Loucy (cell line): ENCODE measurements around the gene LIN52.

Source experiments
- EZH2phosphoT487 ChIP-seq: fragments of 200-600 bp; IDR thresholded peaks from 2 replicates; pipeline ENCODE4 v1.6.1; 2018; ENCODE audit warnings: antibody characterized with exemption, mild to moderate bottlenecking, moderate library complexity, borderline replicate concordance
- TF ChIP-seq, protein P1 (sequence below): fragments of 200-600 bp; sonication (generic); conservative IDR thresholded peaks from 2 replicates; pipeline ENCODE4 v1.5.1; 2014; ENCODE audit warnings: mild to moderate bottlenecking, antibody characterized with exemption, low read length

DNA sequence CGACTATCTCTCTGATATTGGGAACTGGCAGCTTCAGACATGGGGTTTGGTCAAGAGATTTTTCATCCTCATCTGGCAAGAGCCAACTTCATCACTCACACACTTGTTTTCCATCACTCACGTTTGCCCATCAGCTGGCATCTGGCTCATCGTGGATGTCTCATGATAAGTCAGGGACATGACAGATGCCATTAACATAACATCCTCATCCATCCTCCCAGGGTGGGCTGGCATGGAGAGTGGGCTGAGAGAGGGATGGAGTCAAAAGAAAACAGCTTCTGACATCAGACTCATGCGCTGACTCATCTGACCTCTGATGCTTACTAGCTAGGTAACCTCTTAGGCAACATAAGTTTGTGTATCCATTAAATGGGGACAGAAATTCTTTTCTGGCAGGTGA, 152.7 kb downstream of the LIN52 start:
- TF ChIP-seq, protein P1, sequence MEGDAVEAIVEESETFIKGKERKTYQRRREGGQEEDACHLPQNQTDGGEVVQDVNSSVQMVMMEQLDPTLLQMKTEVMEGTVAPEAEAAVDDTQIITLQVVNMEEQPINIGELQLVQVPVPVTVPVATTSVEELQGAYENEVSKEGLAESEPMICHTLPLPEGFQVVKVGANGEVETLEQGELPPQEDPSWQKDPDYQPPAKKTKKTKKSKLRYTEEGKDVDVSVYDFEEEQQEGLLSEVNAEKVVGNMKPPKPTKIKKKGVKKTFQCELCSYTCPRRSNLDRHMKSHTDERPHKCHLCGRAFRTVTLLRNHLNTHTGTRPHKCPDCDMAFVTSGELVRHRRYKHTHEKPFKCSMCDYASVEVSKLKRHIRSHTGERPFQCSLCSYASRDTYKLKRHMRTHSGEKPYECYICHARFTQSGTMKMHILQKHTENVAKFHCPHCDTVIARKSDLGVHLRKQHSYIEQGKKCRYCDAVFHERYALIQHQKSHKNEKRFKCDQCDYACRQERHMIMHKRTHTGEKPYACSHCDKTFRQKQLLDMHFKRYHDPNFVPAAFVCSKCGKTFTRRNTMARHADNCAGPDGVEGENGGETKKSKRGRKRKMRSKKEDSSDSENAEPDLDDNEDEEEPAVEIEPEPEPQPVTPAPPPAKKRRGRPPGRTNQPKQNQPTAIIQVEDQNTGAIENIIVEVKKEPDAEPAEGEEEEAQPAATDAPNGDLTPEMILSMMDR = no peak
- no peak for TF ChIP-seq EZH2phosphoT487
